OCI-LY1 (cell line): ENCODE measurements around the gene SPATA25.

ENCODE experiments used
- CTCF ChIP-seq: fragments of 200-600 bp; sonication (generic), shearing (Covaris generic); IDR thresholded peaks from 2 replicates; pipeline ENCODE4 v1.5.1; 2017; ENCODE audit warnings: mild to moderate bottlenecking, antibody characterized with exemption, low read length, moderate library complexity, mixed read lengths
- EZH2 ChIP-seq: fragments of 200-600 bp; sonication (generic), shearing (Covaris generic); IDR thresholded peaks from 2 replicates; pipeline ENCODE4 v1.8.0; 2017; ENCODE audit warnings: borderline replicate concordance, mixed run types, mild to moderate bottlenecking, antibody characterized with exemption, low read length, moderate library complexity, mixed read lengths

- TF ChIP-seq EZH2: no peak
- no peak for TF ChIP-seq CTCF
Observed at GRCh38 chr20:45859916-45860315, 27.5 kb downstream of the SPATA25 start.
